Measurements from ENCODE around the gene MEGF10. TPM values are rescaled to one million over a fixed set of nuclear protein-coding genes. Genes with fewer than 3 reads are reported as not detected.

The MEGF10 gene
- total and polyA plus RNA-seq, 10 of the 15 experiments (the other 5 are each of a cell fraction or from before 2014, with no cell fraction given), result 0.03 to 0.21 (median 0.05) TPM; not detected in 5

DNA sequence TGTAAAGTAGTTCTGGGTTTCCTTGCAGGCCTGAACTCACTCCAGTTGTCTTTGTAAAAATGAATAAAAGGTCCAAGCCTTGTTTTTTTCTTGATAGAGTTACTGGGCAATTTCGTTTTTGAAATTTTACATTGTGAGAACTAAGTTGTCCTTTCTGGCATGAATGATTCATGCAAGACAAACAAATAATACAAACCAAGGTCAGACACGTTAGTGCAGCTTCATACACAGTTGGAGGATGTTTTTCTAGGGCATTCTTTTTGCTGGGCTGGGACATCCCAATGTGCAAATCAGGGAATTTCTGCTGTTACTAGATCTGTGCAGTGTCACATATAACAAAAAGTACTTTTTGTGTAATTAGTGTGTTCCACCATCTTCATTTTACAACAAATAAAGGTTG is 96.0 kb downstream of the MEGF10 start (continued):
- TF ChIP-seq, protein P1, sequence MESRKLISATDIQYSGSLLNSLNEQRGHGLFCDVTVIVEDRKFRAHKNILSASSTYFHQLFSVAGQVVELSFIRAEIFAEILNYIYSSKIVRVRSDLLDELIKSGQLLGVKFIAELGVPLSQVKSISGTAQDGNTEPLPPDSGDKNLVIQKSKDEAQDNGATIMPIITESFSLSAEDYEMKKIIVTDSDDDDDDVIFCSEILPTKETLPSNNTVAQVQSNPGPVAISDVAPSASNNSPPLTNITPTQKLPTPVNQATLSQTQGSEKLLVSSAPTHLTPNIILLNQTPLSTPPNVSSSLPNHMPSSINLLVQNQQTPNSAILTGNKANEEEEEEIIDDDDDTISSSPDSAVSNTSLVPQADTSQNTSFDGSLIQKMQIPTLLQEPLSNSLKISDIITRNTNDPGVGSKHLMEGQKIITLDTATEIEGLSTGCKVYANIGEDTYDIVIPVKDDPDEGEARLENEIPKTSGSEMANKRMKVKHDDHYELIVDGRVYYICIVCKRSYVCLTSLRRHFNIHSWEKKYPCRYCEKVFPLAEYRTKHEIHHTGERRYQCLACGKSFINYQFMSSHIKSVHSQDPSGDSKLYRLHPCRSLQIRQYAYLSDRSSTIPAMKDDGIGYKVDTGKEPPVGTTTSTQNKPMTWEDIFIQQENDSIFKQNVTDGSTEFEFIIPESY (IDR thresholded peaks at IDR 0.05), result no peak
- no peak for TF ChIP-seq STAT1 (conservative IDR thresholded peaks at IDR 0.05)
- TF ChIP-seq ZNF217 (IDR thresholded peaks at IDR 0.05), result no peak
- no peak for TF ChIP-seq POLR2A (IDR thresholded peaks at IDR 0.05; ENCODE audit: low read depth, low read length)

GRCh38 chr5:127389601-127390000 is 99.0 kb downstream of the MEGF10 start:
- no peak for TF ChIP-seq STAT1 (conservative IDR thresholded peaks at IDR 0.05)
- no peak for TF ChIP-seq HSF1 (IDR thresholded peaks at IDR 0.05; ENCODE audit: low read depth, low read length)
- TF ChIP-seq, protein P2, sequence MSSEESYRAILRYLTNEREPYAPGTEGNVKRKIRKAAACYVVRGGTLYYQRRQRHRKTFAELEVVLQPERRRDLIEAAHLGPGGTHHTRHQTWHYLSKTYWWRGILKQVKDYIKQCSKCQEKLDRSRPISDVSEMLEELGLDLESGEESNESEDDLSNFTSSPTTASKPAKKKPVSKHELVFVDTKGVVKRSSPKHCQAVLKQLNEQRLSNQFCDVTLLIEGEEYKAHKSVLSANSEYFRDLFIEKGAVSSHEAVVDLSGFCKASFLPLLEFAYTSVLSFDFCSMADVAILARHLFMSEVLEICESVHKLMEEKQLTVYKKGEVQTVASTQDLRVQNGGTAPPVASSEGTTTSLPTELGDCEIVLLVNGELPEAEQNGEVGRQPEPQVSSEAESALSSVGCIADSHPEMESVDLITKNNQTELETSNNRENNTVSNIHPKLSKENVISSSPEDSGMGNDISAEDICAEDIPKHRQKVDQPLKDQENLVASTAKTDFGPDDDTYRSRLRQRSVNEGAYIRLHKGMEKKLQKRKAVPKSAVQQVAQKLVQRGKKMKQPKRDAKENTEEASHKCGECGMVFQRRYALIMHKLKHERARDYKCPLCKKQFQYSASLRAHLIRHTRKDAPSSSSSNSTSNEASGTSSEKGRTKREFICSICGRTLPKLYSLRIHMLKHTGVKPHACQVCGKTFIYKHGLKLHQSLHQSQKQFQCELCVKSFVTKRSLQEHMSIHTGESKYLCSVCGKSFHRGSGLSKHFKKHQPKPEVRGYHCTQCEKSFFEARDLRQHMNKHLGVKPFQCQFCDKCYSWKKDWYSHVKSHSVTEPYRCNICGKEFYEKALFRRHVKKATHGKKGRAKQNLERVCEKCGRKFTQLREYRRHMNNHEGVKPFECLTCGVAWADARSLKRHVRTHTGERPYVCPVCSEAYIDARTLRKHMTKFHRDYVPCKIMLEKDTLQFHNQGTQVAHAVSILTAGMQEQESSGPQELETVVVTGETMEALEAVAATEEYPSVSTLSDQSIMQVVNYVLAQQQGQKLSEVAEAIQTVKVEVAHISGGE (CRISPR knock-in tag; IDR thresholded peaks at IDR 0.05), result no peak
- no peak for TF ChIP-seq SMARCA5 (IDR thresholded peaks at IDR 0.05)
- TF ChIP-seq, protein P3, sequence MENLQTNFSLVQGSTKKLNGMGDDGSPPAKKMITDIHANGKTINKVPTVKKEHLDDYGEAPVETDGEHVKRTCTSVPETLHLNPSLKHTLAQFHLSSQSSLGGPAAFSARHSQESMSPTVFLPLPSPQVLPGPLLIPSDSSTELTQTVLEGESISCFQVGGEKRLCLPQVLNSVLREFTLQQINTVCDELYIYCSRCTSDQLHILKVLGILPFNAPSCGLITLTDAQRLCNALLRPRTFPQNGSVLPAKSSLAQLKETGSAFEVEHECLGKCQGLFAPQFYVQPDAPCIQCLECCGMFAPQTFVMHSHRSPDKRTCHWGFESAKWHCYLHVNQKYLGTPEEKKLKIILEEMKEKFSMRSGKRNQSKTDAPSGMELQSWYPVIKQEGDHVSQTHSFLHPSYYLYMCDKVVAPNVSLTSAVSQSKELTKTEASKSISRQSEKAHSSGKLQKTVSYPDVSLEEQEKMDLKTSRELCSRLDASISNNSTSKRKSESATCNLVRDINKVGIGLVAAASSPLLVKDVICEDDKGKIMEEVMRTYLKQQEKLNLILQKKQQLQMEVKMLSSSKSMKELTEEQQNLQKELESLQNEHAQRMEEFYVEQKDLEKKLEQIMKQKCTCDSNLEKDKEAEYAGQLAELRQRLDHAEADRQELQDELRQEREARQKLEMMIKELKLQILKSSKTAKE (IDR thresholded peaks at IDR 0.05; ENCODE audit: low read depth, poor library complexity, severe bottlenecking), result no peak
- TF ChIP-seq DPF2 (IDR thresholded peaks at IDR 0.05), result no peak
- no peak for TF ChIP-seq EZH2 (IDR thresholded peaks at IDR 0.05; ENCODE audit: borderline replicate concordance, control insufficient read depth, low read depth, low read length)
- no peak for TF ChIP-seq TBL1XR1 (IDR thresholded peaks at IDR 0.05; ENCODE audit: low read depth, low read length)
- no peak for TF ChIP-seq CREM (IDR thresholded peaks at IDR 0.05; ENCODE audit: low read depth)
- no peak for FAIRE-seq

More at GRCh38 chr5:127389601-127390000, 99.0 kb downstream of the MEGF10 start:
- Histone ChIP-seq H3K9me3 (replicated peaks; ENCODE audit: control insufficient read depth, insufficient read depth, low read length) (no peaks in the 10 kb centered on the region), H3K4me3 (no peak overlapping the region), H3K4me1 (ENCODE audit: control insufficient read depth, insufficient read depth, low read length) (no peaks in the 10 kb centered on the region), H3K27me3 (replicated peaks in 1 of 2; ENCODE audit: control insufficient read depth in 2 of 2, insufficient read depth in 2 of 2, low read length in 1 of 2) (no peaks in the 10 kb centered on the region; a peak in 1 of 4 replicates), H3K36me3 (ENCODE audit: control insufficient read depth in 2 of 2, insufficient read depth in 2 of 2, low read length in 1 of 2) (no peaks in the 10 kb centered on the region), H3K9ac (ENCODE audit: control insufficient read depth, insufficient read depth, low read length) (no peak overlapping the region), H3K4me2 (ENCODE audit: control insufficient read depth, insufficient read depth) (no peak overlapping the region), H4K20me1 (ENCODE audit: control insufficient read depth, insufficient read depth) (no peaks in the 10 kb centered on the region), H2AFZ (ENCODE audit: control insufficient read depth, low read depth, low read length) (no peak overlapping the region), H3K27ac (ENCODE audit: control insufficient read depth, insufficient read depth) (no peak overlapping the region), H3K79me2 (ENCODE audit: control insufficient read depth, insufficient read depth, low read length) (no peaks in the 10 kb centered on the region)
- POLR2A ChIA-PET, result no interaction called here
- RAD21 ChIA-PET (ENCODE audit: unreplicated experiment), result no interaction called here
- intact Hi-C loops (cut with micrococcal nuclease; ENCODE audit: unreplicated experiment), result no loop called here
- in situ Hi-C loops (cut with MboI), result no loop called here
- WGBS (ENCODE audit: insufficient coverage, insufficient replicate concordance, low lambda C conversion rate, missing lambda C conversion rate), result 26% methylated on average over 2 of the region's 2 CpGs
- SMC1A ChIA-PET (ENCODE audit: uncharacterized antibody, unreplicated experiment), result no interaction called here
- CTCF ChIA-PET, result interaction anchor here (0.7 kb wide), 2 partner anchors 54 to 562 kb away, joined by 3 read pairs; no protein-coding TSS in a partner anchor
- no peak for ATAC-seq
- BruUV-seq (replicated peaks), result no TSS peak
- no peak for DNase-seq (ENCODE audit: low read depth, low spot score)
